Activated CD8-positive, alpha-beta memory T cell treated with anti-CD3 and anti-CD28 coated beads, Interleukin-2, amount 10 ng/mL, durations not matched to agents 7 days and 5 days (primary cell): ENCODE measurements around the gene DGKI. TPM values are rescaled to one million over a fixed set of nuclear protein-coding genes. Genes with fewer than 3 reads are reported as not detected.

Experiments used
- ATAC-seq: fragments of 150-1000 bp; cut with Tn5 transposase; one replicate; pipeline ENCODE4 v1.10.0; 2021; ENCODE audit warnings: moderate library complexity
- CTCF ChIA-PET: fragments of 350-600 bp; sonication (Branson Sonifier 250); formaldehyde crosslinking; loops from one replicate; lab custom pipeline; 2021; ENCODE audit warnings: antibody characterized with exemption; lab: Charles Lee
- DNase-seq: peaks from one replicate; pipeline ENCODE4 v3.0.0-alpha.2; 2020
- H3K27ac Mint-ChIP-seq: one replicate; pipeline ENCODE4 v1.8.0; 2021; ENCODE audit warnings: mild to moderate bottlenecking, mixed read lengths
- H3K27me3 Mint-ChIP-seq: one replicate; pipeline ENCODE4 v1.8.0; 2021; ENCODE audit warnings: mixed read lengths
- H3K36me3 Mint-ChIP-seq: one replicate; pipeline ENCODE4 v1.8.0; 2021; ENCODE audit warnings: mild to moderate bottlenecking, mixed read lengths
- H3K4me1 Mint-ChIP-seq: one replicate; pipeline ENCODE4 v1.8.0; 2021; ENCODE audit warnings: mixed read lengths
- H3K4me3 Mint-ChIP-seq: one replicate; pipeline ENCODE4 v1.8.0; 2021; ENCODE audit warnings: mild to moderate bottlenecking, moderate library complexity, mixed read lengths
- H3K9me3 Mint-ChIP-seq: one replicate; pipeline ENCODE4 v1.8.0; 2022; ENCODE audit warnings: low read depth, mixed read lengths
- total RNA-seq, 2 experiments: library from RNA; stranded (reverse); gene quantifications; one replicate each; pipeline ENCODE4 v1.2.3, GENCODE V29; 2021

Gene DGKI
- total RNA-seq, 2 experiments from 2014 or later, result 2.2 TPM; not detected in 1

- Mint-ChIP-seq H3K4me3 (no peak overlapping the region), H3K27ac (no peak overlapping the region), H3K36me3 (no peaks in the 10 kb centered on the region), H3K27me3 (peaks cover 16% of the 10 kb centered on the region), H3K9me3 (no peaks in the 10 kb centered on the region), H3K4me1 (no peaks in the 10 kb centered on the region)
- DNase-seq (no peak), ATAC-seq (no peak)
- CTCF ChIA-PET, result no interaction called here
Observed at GRCh38 chr7:137753575-137753947, 93.2 kb downstream of the DGKI start.

- Mint-ChIP-seq H3K36me3 (no peaks in the 10 kb centered on the region), H3K4me1 (no peaks in the 10 kb centered on the region), H3K27me3 (peaks cover 16% of the 10 kb centered on the region), H3K9me3 (no peaks in the 10 kb centered on the region), H3K27ac (no peak overlapping the region), H3K4me3 (no peak overlapping the region)
- CTCF ChIA-PET, result no interaction called here
- DNase-seq (no peak), ATAC-seq (no peak)
Observed at GRCh38 chr7:137753067-137753466, 93.7 kb downstream of the DGKI start.

GRCh38 chr7:137751361-137752009 lies 95.3 kb downstream of the DGKI start:
- H3K27me3 Mint-ChIP-seq, result peaks cover 16% of the 10 kb centered on the region
- CTCF ChIA-PET, result no interaction called here
- no peak overlapping the region for H3K4me3 Mint-ChIP-seq
- H3K9me3 Mint-ChIP-seq, result no peaks in the 10 kb centered on the region
- DNase-seq, result no peak
- H3K36me3 Mint-ChIP-seq, result no peaks in the 10 kb centered on the region
- H3K27ac Mint-ChIP-seq, result no peak overlapping the region
- ATAC-seq, result no peak
- no peaks in the 10 kb centered on the region for H3K4me1 Mint-ChIP-seq

- H3K4me1 Mint-ChIP-seq, result no peaks in the 10 kb centered on the region
- DNase-seq (no peak), ATAC-seq (no peak)
- CTCF ChIA-PET, result interaction anchor here (0.6 kb wide), 1 partner anchor 1335 kb away, joined by 3 read pairs; no protein-coding TSS in a partner anchor
- no peaks in the 10 kb centered on the region for H3K36me3 Mint-ChIP-seq
- H3K27me3 Mint-ChIP-seq, result no peaks in the 10 kb centered on the region
- H3K9me3 Mint-ChIP-seq, result no peaks in the 10 kb centered on the region
- no peak overlapping the region for H3K27ac Mint-ChIP-seq
- no peak overlapping the region for H3K4me3 Mint-ChIP-seq
Observed at GRCh38 chr7:137747359-137748031, 99.3 kb downstream of the DGKI start.

- no peak for ATAC-seq
- Mint-ChIP-seq H3K27ac (no peak overlapping the region), H3K9me3 (no peaks in the 10 kb centered on the region), H3K4me3 (no peak overlapping the region), H3K36me3 (no peaks in the 10 kb centered on the region), H3K27me3 (no peaks in the 10 kb centered on the region), H3K4me1 (no peaks in the 10 kb centered on the region)
- CTCF ChIA-PET, result no interaction called here
- DNase-seq, result no peak
Observed at GRCh38 chr7:137743021-137743420, 103.8 kb downstream of the DGKI start.

GRCh38 chr7:137742051-137742450 lies 104.7 kb downstream of the DGKI start:
- H3K27ac Mint-ChIP-seq, result no peak overlapping the region
- H3K4me1 Mint-ChIP-seq, result no peaks in the 10 kb centered on the region
- CTCF ChIA-PET, result no interaction called here
- H3K4me3 Mint-ChIP-seq, result no peak overlapping the region
- ATAC-seq (no peak), DNase-seq (no peak)
- H3K36me3 Mint-ChIP-seq, result no peaks in the 10 kb centered on the region
- H3K27me3 Mint-ChIP-seq, result no peaks in the 10 kb centered on the region
- H3K9me3 Mint-ChIP-seq, result no peaks in the 10 kb centered on the region

GRCh38 chr7:137741443-137741842 lies 105.3 kb downstream of the DGKI start:
- no peak overlapping the region for H3K4me3 Mint-ChIP-seq
- ATAC-seq (no peak), DNase-seq (no peak)
- H3K27ac Mint-ChIP-seq, result no peak overlapping the region
- H3K36me3 Mint-ChIP-seq, result no peaks in the 10 kb centered on the region
- no peaks in the 10 kb centered on the region for H3K27me3 Mint-ChIP-seq
- CTCF ChIA-PET, result no interaction called here
- no peaks in the 10 kb centered on the region for H3K4me1 Mint-ChIP-seq
- H3K9me3 Mint-ChIP-seq, result no peaks in the 10 kb centered on the region

- no peak for ATAC-seq
- H3K27ac Mint-ChIP-seq, result no peak overlapping the region
- no peaks in the 10 kb centered on the region for H3K9me3 Mint-ChIP-seq
- no peak overlapping the region for H3K4me3 Mint-ChIP-seq
- H3K4me1 Mint-ChIP-seq, result no peaks in the 10 kb centered on the region
- CTCF ChIA-PET, result no interaction called here
- DNase-seq, result no peak
- H3K36me3 Mint-ChIP-seq, result no peaks in the 10 kb centered on the region
- peaks cover 3% of the 10 kb centered on the region for H3K27me3 Mint-ChIP-seq
Observed at GRCh38 chr7:137734221-137734620, 112.6 kb downstream of the DGKI start.

GRCh38 chr7:137732168-137732567 lies 114.6 kb downstream of the DGKI start:
- CTCF ChIA-PET, result no interaction called here
- Mint-ChIP-seq H3K27ac (no peak overlapping the region), H3K9me3 (no peaks in the 10 kb centered on the region), H3K4me1 (no peaks in the 10 kb centered on the region), H3K4me3 (no peak overlapping the region), H3K36me3 (no peaks in the 10 kb centered on the region), H3K27me3 (peaks cover 3% of the 10 kb centered on the region)
- DNase-seq (no peak), ATAC-seq (no peak)

- ATAC-seq (no peak), DNase-seq (no peak)
- H3K36me3 Mint-ChIP-seq, result no peaks in the 10 kb centered on the region
- H3K27ac Mint-ChIP-seq, result no peak overlapping the region
- no peak overlapping the region for H3K4me3 Mint-ChIP-seq
- no peaks in the 10 kb centered on the region for H3K9me3 Mint-ChIP-seq
- H3K27me3 Mint-ChIP-seq, result peaks cover 3% of the 10 kb centered on the region
- CTCF ChIA-PET, result no interaction called here
- no peaks in the 10 kb centered on the region for H3K4me1 Mint-ChIP-seq
Observed at GRCh38 chr7:137731436-137731835, 115.3 kb downstream of the DGKI start.

GRCh38 chr7:137728426-137728825 lies 118.3 kb downstream of the DGKI start:
- H3K27me3 Mint-ChIP-seq, result peaks cover 7% of the 10 kb centered on the region
- no peaks in the 10 kb centered on the region for H3K36me3 Mint-ChIP-seq
- no peak overlapping the region for H3K27ac Mint-ChIP-seq
- ATAC-seq, result no peak
- no peak overlapping the region for H3K4me3 Mint-ChIP-seq
- CTCF ChIA-PET, result no interaction called here
- no peaks in the 10 kb centered on the region for H3K9me3 Mint-ChIP-seq
- H3K4me1 Mint-ChIP-seq, result no peaks in the 10 kb centered on the region
- DNase-seq, result no peak

GRCh38 chr7:137727413-137727812 lies 119.4 kb downstream of the DGKI start:
- H3K27ac Mint-ChIP-seq, result no peak overlapping the region
- peaks cover 7% of the 10 kb centered on the region for H3K27me3 Mint-ChIP-seq
- no peak for ATAC-seq
- H3K4me1 Mint-ChIP-seq, result no peaks in the 10 kb centered on the region
- no peaks in the 10 kb centered on the region for H3K9me3 Mint-ChIP-seq
- DNase-seq, result no peak
- no peaks in the 10 kb centered on the region for H3K36me3 Mint-ChIP-seq
- no peak overlapping the region for H3K4me3 Mint-ChIP-seq
- CTCF ChIA-PET, result no interaction called here

GRCh38 chr7:137718355-137718754 lies 128.4 kb downstream of the DGKI start:
- CTCF ChIA-PET, result no interaction called here
- Mint-ChIP-seq H3K9me3 (no peaks in the 10 kb centered on the region), H3K27ac (no peak overlapping the region), H3K36me3 (no peaks in the 10 kb centered on the region), H3K4me1 (no peaks in the 10 kb centered on the region), H3K27me3 (no peaks in the 10 kb centered on the region), H3K4me3 (no peak overlapping the region)
- no peak for DNase-seq
- no peak for ATAC-seq

- DNase-seq, result no peak
- Mint-ChIP-seq H3K9me3 (no peaks in the 10 kb centered on the region), H3K27ac (no peak overlapping the region), H3K4me1 (no peaks in the 10 kb centered on the region), H3K36me3 (no peaks in the 10 kb centered on the region), H3K27me3 (no peaks in the 10 kb centered on the region), H3K4me3 (no peak overlapping the region)
- CTCF ChIA-PET, result no interaction called here
- ATAC-seq, result no peak
Observed at GRCh38 chr7:137717811-137718271, 128.9 kb downstream of the DGKI start.
